ENCODE measurements around the gene ETNK1. TPM values are rescaled to one million over a fixed set of nuclear protein-coding genes. Genes with fewer than 3 reads are reported as not detected.
"Not testable (repeated sequence)": the region's sequence is repeated elsewhere in the genome, so short reads cannot be mapped to it uniquely, and the experiment has no call there.

ETNK1 gene
- polyA plus RNA-seq, 1 experiment, result 22.8 TPM

DNA sequence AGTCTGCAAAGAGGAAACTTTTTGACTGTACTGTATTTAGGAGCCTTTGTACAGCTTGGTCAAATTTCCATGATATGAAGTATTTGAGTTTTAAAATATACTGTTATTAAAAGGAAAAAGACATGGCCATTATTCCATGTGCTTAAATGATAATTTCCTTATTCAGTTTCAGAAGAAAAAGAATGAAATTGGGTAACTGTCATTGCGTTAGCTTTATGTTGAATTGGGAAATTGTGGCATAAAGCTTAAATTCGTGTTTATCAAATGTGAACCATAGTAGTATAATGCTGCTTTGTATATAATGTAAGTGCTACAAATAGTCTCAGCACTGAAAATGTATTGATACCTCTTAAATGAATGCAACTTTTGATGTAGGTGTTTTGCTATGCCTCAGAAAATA, 64.9 kb downstream of the ETNK1 start:
- CTCF ChIA-PET, result no interaction called here
- Histone ChIP-seq H3K9me3 (ENCODE audit: control insufficient read depth, insufficient read depth, low read length) (peaks cover 8% of the 10 kb centered on the region; the same call in 1 of the 2 replicates), H3K4me3 (ENCODE audit: low read depth, low read length) (no peak overlapping the region), H3K27ac (ENCODE audit: low read depth, low read length) (no peak overlapping the region), H3K27me3 (ENCODE audit: control insufficient read depth, insufficient read depth, low read length) (no peaks in the 10 kb centered on the region)
- POLR2A ChIA-PET, result no interaction called here
- TF ChIP-seq, protein P1, sequence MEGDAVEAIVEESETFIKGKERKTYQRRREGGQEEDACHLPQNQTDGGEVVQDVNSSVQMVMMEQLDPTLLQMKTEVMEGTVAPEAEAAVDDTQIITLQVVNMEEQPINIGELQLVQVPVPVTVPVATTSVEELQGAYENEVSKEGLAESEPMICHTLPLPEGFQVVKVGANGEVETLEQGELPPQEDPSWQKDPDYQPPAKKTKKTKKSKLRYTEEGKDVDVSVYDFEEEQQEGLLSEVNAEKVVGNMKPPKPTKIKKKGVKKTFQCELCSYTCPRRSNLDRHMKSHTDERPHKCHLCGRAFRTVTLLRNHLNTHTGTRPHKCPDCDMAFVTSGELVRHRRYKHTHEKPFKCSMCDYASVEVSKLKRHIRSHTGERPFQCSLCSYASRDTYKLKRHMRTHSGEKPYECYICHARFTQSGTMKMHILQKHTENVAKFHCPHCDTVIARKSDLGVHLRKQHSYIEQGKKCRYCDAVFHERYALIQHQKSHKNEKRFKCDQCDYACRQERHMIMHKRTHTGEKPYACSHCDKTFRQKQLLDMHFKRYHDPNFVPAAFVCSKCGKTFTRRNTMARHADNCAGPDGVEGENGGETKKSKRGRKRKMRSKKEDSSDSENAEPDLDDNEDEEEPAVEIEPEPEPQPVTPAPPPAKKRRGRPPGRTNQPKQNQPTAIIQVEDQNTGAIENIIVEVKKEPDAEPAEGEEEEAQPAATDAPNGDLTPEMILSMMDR (IDR thresholded peaks at IDR 0.05; ENCODE audit: low read depth, low read length), result no peak
- no peak for DNase-seq (ENCODE audit: low read depth, low spot score)

DNA sequence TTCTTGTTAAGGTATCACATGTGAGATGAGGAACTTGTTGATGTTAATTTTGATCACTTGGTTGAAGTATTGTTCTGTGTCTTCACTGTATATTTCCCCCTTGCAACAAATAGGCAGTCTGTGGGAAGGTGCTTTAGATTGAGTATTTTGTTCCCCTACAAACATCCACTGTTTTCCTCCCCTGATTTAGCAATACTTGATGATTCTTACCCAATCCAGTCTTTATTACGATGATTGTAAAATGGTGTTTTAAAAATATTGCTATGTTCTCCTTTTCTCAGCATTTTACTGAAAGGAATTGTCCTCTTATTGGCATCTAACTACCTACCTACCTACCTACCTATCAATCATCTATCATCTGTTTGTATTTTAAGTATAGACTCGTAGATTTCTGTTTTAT, 66.3 kb downstream of the ETNK1 start:
- TF ChIP-seq, protein P1 (IDR thresholded peaks at IDR 0.05; ENCODE audit: low read depth, low read length), result no peak
- CTCF ChIA-PET, result no interaction called here
- H3K27me3 ChIP-seq (ENCODE audit: control insufficient read depth, insufficient read depth, low read length), result no peaks in the 10 kb centered on the region

DNA sequence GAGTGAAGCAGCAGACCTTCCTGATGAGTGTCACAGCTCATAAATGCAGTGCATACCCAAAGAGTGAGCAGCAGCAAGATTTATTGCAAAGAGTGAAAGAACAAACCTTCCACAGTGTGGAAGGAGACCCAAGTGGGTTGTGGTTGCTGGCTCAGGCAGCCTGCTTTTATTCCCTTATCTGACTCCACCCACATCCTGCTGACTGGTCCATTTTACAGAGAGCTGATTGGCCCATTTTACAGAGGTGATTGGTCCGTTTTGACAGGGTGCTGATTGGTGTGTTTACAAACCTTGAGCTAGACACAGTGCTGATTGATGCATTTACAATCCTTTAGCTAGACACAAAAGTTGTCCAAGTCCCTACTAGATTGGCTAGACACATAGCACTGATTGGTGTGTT, 67.5 kb downstream of the ETNK1 start:
- H3K27me3 ChIP-seq (ENCODE audit: control insufficient read depth, insufficient read depth, low read length); H3K27ac ChIP-seq (ENCODE audit: low read depth, low read length); POLR2A ChIA-PET; CTCF ChIA-PET; H3K9me3 ChIP-seq (ENCODE audit: control insufficient read depth, insufficient read depth, low read length); H3K4me3 ChIP-seq (ENCODE audit: low read depth, low read length); DNase-seq (ENCODE audit: low read depth, low spot score): not testable (repeated sequence)

More for the DNA sequence above, 66.3 kb downstream of the ETNK1 start:
- Histone ChIP-seq H3K4me3 (ENCODE audit: low read depth, low read length) (no peak overlapping the region), H3K27ac (ENCODE audit: low read depth, low read length) (no peak overlapping the region), H3K9me3 (ENCODE audit: control insufficient read depth, insufficient read depth, low read length) (peaks cover 8% of the 10 kb centered on the region; the same call in 1 of the 2 replicates)
- POLR2A ChIA-PET, result no interaction called here
- no peak for DNase-seq (ENCODE audit: low read depth, low spot score)

DNA sequence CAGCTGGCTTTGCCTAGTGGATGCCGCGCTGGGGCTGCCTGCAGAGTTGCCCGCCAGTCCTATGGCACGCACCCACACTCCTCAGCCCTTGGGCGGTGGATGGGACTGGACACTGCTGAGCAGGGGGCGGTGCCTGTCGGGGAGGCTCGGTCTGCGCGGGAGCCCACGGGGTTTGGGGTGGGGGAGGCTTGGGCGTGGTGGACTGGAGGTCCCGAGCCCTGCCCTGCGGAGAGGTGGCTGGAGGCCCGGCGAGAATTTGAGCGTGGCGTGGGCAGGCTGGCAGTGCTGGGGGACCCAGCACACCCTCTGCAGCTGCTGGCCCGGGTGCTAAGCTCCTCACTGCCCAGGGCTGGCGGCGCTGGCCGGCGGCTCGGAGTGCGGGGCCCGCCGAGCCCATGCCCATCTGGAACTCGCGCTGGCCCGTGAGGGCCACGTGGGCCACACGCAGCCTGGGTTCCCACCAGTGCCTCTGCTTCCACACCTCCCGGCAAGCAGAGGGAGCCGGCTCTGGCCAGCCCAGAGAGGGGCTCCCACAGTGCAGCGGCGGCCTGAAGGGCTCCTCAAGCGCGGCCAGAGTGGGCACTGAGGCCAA, 68.1 kb downstream of the ETNK1 start:
- no peak for DNase-seq (ENCODE audit: low read depth, low spot score)
- CTCF ChIA-PET, result no interaction called here

DNA sequence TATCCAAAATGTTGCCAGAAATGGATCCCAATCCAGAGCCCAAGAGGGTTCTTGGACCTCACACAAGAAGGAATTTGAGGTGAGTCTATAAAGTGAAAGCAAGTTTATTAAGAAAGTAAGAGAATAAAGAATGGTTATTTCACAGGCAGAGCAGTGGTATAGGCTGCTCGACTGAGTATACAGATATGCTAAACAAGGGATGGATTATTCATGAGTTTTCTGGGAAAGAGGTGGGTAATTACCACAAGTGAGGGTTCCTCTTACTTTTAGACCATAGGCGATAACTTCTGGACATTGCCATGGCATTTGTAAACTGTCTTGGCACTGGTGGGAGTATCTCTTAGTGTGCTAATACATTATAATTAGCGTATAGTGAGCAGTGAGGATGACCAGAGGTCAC, 73.6 kb downstream of the ETNK1 start:
- TF ChIP-seq, protein P1 (IDR thresholded peaks at IDR 0.05; ENCODE audit: low read depth, low read length), result no peak
- CTCF ChIA-PET, result interaction anchor here (2.0 kb wide), 1 partner anchor 14 kb away, joined by 9 read pairs; no protein-coding TSS in a partner anchor
- DNase-seq (ENCODE audit: low read depth, low spot score), result no peak
- no peak overlapping the region for H3K4me3 ChIP-seq (ENCODE audit: low read depth, low read length)
- POLR2A ChIA-PET, result no interaction called here
- H3K27me3 ChIP-seq (ENCODE audit: control insufficient read depth, insufficient read depth, low read length), result no peaks in the 10 kb centered on the region
- H3K9me3 ChIP-seq (ENCODE audit: control insufficient read depth, insufficient read depth, low read length), result no peaks in the 10 kb centered on the region
- H3K27ac ChIP-seq (ENCODE audit: low read depth, low read length), result no peak overlapping the region

More for the DNA sequence above, 68.1 kb downstream of the ETNK1 start:
- no peak overlapping the region for H3K4me3 ChIP-seq (ENCODE audit: low read depth, low read length)
- H3K27ac ChIP-seq (ENCODE audit: low read depth, low read length), result no peak overlapping the region
- POLR2A ChIA-PET, result no interaction called here
- peaks cover 8% of the 10 kb centered on the region; the same call in 1 of the 2 replicates for H3K9me3 ChIP-seq (ENCODE audit: control insufficient read depth, insufficient read depth, low read length)
- TF ChIP-seq, protein P1 (IDR thresholded peaks at IDR 0.05; ENCODE audit: low read depth, low read length), result no peak
- H3K27me3 ChIP-seq (ENCODE audit: control insufficient read depth, insufficient read depth, low read length), result no peaks in the 10 kb centered on the region

DNA sequence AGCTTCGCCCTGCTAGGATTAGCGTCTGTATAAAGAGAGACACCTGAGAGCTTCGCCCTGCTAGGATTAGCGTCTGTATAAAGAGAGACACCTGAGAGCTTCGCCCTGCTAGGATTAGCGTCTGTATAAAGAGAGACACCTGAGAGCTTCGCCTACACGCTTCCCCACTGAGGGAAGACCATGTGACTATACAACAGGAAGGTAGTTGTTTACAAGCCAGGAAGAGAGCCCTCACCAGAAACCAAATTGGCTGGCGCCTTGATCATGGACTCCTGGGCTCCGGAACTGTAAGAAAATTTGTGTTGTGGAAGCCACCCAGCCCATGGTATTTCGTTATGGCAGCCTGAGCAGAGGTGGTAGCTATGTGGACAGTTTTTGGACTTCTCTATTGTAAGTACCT, 74.7 kb downstream of the ETNK1 start:
- H3K27ac ChIP-seq (ENCODE audit: low read depth, low read length); POLR2A ChIA-PET; H3K27me3 ChIP-seq (ENCODE audit: control insufficient read depth, insufficient read depth, low read length); H3K4me3 ChIP-seq (ENCODE audit: low read depth, low read length); H3K9me3 ChIP-seq (ENCODE audit: control insufficient read depth, insufficient read depth, low read length); DNase-seq (ENCODE audit: low read depth, low spot score): not testable (repeated sequence)
- CTCF ChIA-PET, result interaction anchor here (2.0 kb wide), 1 partner anchor 15 kb away, joined by 9 read pairs; no protein-coding TSS in a partner anchor

All from AG04450 (cell line).